Non-pigmented ciliary epithelial cell (primary cell): ENCODE results near the gene NRIP1.

Experiments used
- DNase-seq: peaks from one replicate; pipeline ENCODE4 v3.0.0-alpha.2; 2010; ENCODE audit warnings: low read depth

The NRIP1 gene

GRCh38 chr21:15063814-15064575 is 805 bp downstream of the NRIP1 start:
- no peak for DNase-seq

GRCh38 chr21:15063081-15063813 is 1.6 kb downstream of the NRIP1 start:
- DNase-seq, result no peak

- DNase-seq, result no peak
These were observed 2.2 kb downstream of the NRIP1 start for GRCh38 chr21:15062606-15062965.

GRCh38 chr21:15061747-15062605 is 2.8 kb downstream of the NRIP1 start:
- no peak for DNase-seq

- no peak for DNase-seq
These were observed 3.5 kb downstream of the NRIP1 start for GRCh38 chr21:15061279-15061678.

- no peak for DNase-seq
These were observed 4.1 kb downstream of the NRIP1 start for GRCh38 chr21:15060543-15061175.

GRCh38 chr21:15059397-15059796 is 5.4 kb downstream of the NRIP1 start:
- DNase-seq, result no peak

GRCh38 chr21:15058854-15059263 is 5.9 kb downstream of the NRIP1 start:
- DNase-seq, result no peak

GRCh38 chr21:15057285-15057684 is 7.5 kb downstream of the NRIP1 start:
- no peak for DNase-seq

GRCh38 chr21:15054606-15055239 is 10.1 kb downstream of the NRIP1 start:
- no peak for DNase-seq

- DNase-seq, result no peak
These were observed 10.7 kb downstream of the NRIP1 start for GRCh38 chr21:15054089-15054488.

GRCh38 chr21:15053500-15053899 is 11.3 kb downstream of the NRIP1 start:
- no peak for DNase-seq

- no peak for DNase-seq
These were observed 12.4 kb downstream of the NRIP1 start for GRCh38 chr21:15052459-15052763.

- no peak for DNase-seq
These were observed 12.9 kb downstream of the NRIP1 start for GRCh38 chr21:15051644-15052458.

- no peak for DNase-seq
These were observed 14.0 kb downstream of the NRIP1 start for GRCh38 chr21:15050568-15051377.

- no peak for DNase-seq
These were observed 19.8 kb downstream of the NRIP1 start for GRCh38 chr21:15045017-15045416.

- no peak for DNase-seq
These were observed 22.3 kb downstream of the NRIP1 start for GRCh38 chr21:15042531-15042930.

- DNase-seq, result no peak
These were observed 25.0 kb downstream of the NRIP1 start for GRCh38 chr21:15039607-15040299.

GRCh38 chr21:15037900-15038293 is 26.9 kb downstream of the NRIP1 start:
- DNase-seq, result no peak
